Omental fat pad (tissue), 4 donors: Measurements from ENCODE around the gene RAB11FIP4. TPM values are rescaled to one million over a fixed set of nuclear protein-coding genes. Genes with fewer than 3 reads are reported as not detected.

Experiments
- ATAC-seq: fragments of 150-250 bp; one replicate; pipeline ENCODE4 v1.9.1; 2016; ENCODE audit warnings: mild to moderate bottlenecking, moderate library complexity; ENCODE audit not compliant: low FRiP score
- DNase-seq: peaks from one replicate; pipeline ENCODE4 v3.0.0-alpha.2; 2019; ENCODE audit warnings: low spot score
- CTCF ChIP-seq, 3 donors: fragments of 450-650 bp; IDR thresholded peaks; one replicate each; pipeline ENCODE4 v1.5.1; 2016 to 2017; ENCODE audit warnings: antibody characterized with exemption in 3 of 3, mild to moderate bottlenecking in 3 of 3, moderate library complexity in 2 of 3
- total RNA-seq, 4 donors: library from RNA; depleted of rRNA; stranded (reverse); fragments of >200 nt; gene quantifications; one replicate each; pipeline ENCODE4 v1.1.0, GENCODE V29; 2016

RAB11FIP4 gene
- total RNA-seq, 4 donors from 2014 or later = 2.8 to 12.0 (median 5.7) TPM

GRCh38 chr17:31525801-31526549, 134.5 kb downstream of the RAB11FIP4 start:
- DNase-seq = no peak
- no peak for TF ChIP-seq CTCF (IDR thresholded peaks at IDR 0.05)
- ATAC-seq = no peak

GRCh38 chr17:31527606-31528005, 136.1 kb downstream of the RAB11FIP4 start:
- ATAC-seq = no peak
- no peak for DNase-seq
- TF ChIP-seq CTCF (IDR thresholded peaks at IDR 0.05) = no peak

- TF ChIP-seq CTCF (IDR thresholded peaks at IDR 0.05) = no peak
- ATAC-seq (no peak), DNase-seq (no peak)
These were observed 136.9 kb downstream of the RAB11FIP4 start for GRCh38 chr17:31528291-31528874.

GRCh38 chr17:31529841-31530251, 138.4 kb downstream of the RAB11FIP4 start:
- DNase-seq (no peak), ATAC-seq (no peak)
- TF ChIP-seq CTCF (IDR thresholded peaks at IDR 0.05) = no peak

GRCh38 chr17:31530391-31530985, 139.0 kb downstream of the RAB11FIP4 start:
- no peak for ATAC-seq

GRCh38 chr17:31531336-31531980, 140.0 kb downstream of the RAB11FIP4 start:
- ATAC-seq (no peak), DNase-seq (no peak)
- TF ChIP-seq CTCF (IDR thresholded peaks at IDR 0.05) = no peak

More at GRCh38 chr17:31530391-31530985, 139.0 kb downstream of the RAB11FIP4 start:
- no peak for TF ChIP-seq CTCF (IDR thresholded peaks at IDR 0.05)
- no peak for DNase-seq
